GM12891 (cell line): ENCODE results near the gene CNRIP1.
"Not testable (repeated sequence)": the region's sequence is repeated elsewhere in the genome, so short reads cannot be mapped to it uniquely, and the experiment has no call there.

Experiments used
- DNase-seq: peaks from one replicate; pipeline ENCODE4 v3.0.0; 2011; ENCODE audit warnings: low spot score; ENCODE audit not compliant: insufficient read length
- FAIRE-seq: peaks from 2 replicates; lab custom pipeline; 2011; peaks lifted over from hg19 to GRCh38; lab: Jason Lieb, UNC
- PAX5 ChIP-seq: IDR thresholded peaks from 2 replicates; pipeline ENCODE4 v1.6.1; 2011; ENCODE audit warnings: low read length, moderate library complexity, mild to moderate bottlenecking; ENCODE audit not compliant: insufficient read depth, severe bottlenecking
- POLR2A ChIP-seq: IDR thresholded peaks from 2 replicates; pipeline ENCODE4 v1.6.1; 2011; ENCODE audit warnings: low read depth, low read length, control low read depth
- POLR2AphosphoS5 ChIP-seq: IDR thresholded peaks from 2 replicates; pipeline ENCODE4 v1.6.1; 2011; ENCODE audit warnings: low read depth, low read length, control low read depth
- POU2F2 ChIP-seq: IDR thresholded peaks from 2 replicates; pipeline ENCODE4 v1.6.1; 2011; ENCODE audit warnings: low read depth, mild to moderate bottlenecking, control low read depth, low read length, moderate library complexity
- SPI1 ChIP-seq: IDR thresholded peaks from 2 replicates; pipeline ENCODE4 v1.6.1; 2011; ENCODE audit warnings: low read depth, low read length, control low read depth
- TAF1 ChIP-seq: IDR thresholded peaks from 2 replicates; pipeline ENCODE4 v1.6.1; 2011; ENCODE audit warnings: low read depth, low read length, control low read depth

The CNRIP1 gene

GRCh38 chr2:68317971-68318913 is 1.5 kb downstream of the CNRIP1 start:
- DNase-seq, result no peak
- FAIRE-seq, result no peak
- TF ChIP-seq PAX5, result no peak
- TF ChIP-seq POU2F2, result no peak
- TF ChIP-seq SPI1, result no peak
- TF ChIP-seq TAF1, result no peak
- TF ChIP-seq POLR2A, result no peak
- no peak for TF ChIP-seq POLR2AphosphoS5

- no peak for TF ChIP-seq POLR2A
- no peak for TF ChIP-seq SPI1
- TF ChIP-seq PAX5, result no peak
- no peak for DNase-seq
- FAIRE-seq, result no peak
Measured at GRCh38 chr2:68316111-68316510, 3.6 kb downstream of the CNRIP1 start.

- DNase-seq, result no peak
- TF ChIP-seq POU2F2 (no peak), SPI1 (no peak)
- no peak for FAIRE-seq
Measured at GRCh38 chr2:68311033-68311432, 8.7 kb downstream of the CNRIP1 start.

GRCh38 chr2:68309426-68309825 is 10.3 kb downstream of the CNRIP1 start:
- TF ChIP-seq PAX5 (no peak), POU2F2 (no peak), TAF1 (no peak), POLR2AphosphoS5 (no peak), POLR2A (no peak), SPI1 (no peak)
- FAIRE-seq, result no peak
- no peak for DNase-seq

- FAIRE-seq, DNase-seq: not testable (repeated sequence)
Measured at GRCh38 chr2:68303902-68304272, 15.9 kb downstream of the CNRIP1 start.

- FAIRE-seq (no peak), DNase-seq (no peak)
- TF ChIP-seq POLR2A (no peak), POU2F2 (no peak), PAX5 (no peak), TAF1 (no peak), POLR2AphosphoS5 (no peak), SPI1 (no peak)
Measured at GRCh38 chr2:68303033-68303901, 16.5 kb downstream of the CNRIP1 start.

- FAIRE-seq (no peak), DNase-seq (no peak)
- TF ChIP-seq POLR2A, result no peak
- TF ChIP-seq SPI1, result no peak
- TF ChIP-seq POU2F2, result no peak
- TF ChIP-seq PAX5, result no peak
- no peak for TF ChIP-seq TAF1
Measured at GRCh38 chr2:68302281-68302875, 17.4 kb downstream of the CNRIP1 start.

- DNase-seq (no peak), FAIRE-seq (peak; percentile 90)
- no peak for TF ChIP-seq TAF1
- TF ChIP-seq SPI1, result peak; percentile 79
- TF ChIP-seq POU2F2, result no peak
Measured at GRCh38 chr2:68295516-68295915, 24.2 kb downstream of the CNRIP1 start.

GRCh38 chr2:68294913-68295312 is 24.8 kb downstream of the CNRIP1 start:
- no peak for DNase-seq
- TF ChIP-seq PAX5 (no peak), POLR2AphosphoS5 (no peak), SPI1 (no peak), TAF1 (no peak), POU2F2 (no peak), POLR2A (no peak)
- FAIRE-seq, result peak; percentile 43

GRCh38 chr2:68294187-68294586 is 25.6 kb downstream of the CNRIP1 start:
- TF ChIP-seq TAF1 (no peak), POLR2AphosphoS5 (no peak), POLR2A (no peak), POU2F2 (no peak), SPI1 (no peak), PAX5 (no peak)
- DNase-seq (no peak), FAIRE-seq (no peak)
